PC-3 (cell line): ENCODE measurements around the gene RREB1.

Source experiments
- EZH2 ChIP-seq: fragments of 300-600 bp; sonication (generic); IDR thresholded peaks from one replicate; pipeline ENCODE4 v1.6.1; 2017; ENCODE audit warnings: antibody characterized with exemption, mild to moderate bottlenecking, low read length; ENCODE audit not compliant: unreplicated experiment
- TF ChIP-seq, protein P1 (sequence below): fragments of 300-600 bp; sonication (generic); conservative IDR thresholded peaks from 2 replicates; pipeline ENCODE4 v1.5.1; 2017; ENCODE audit warnings: antibody characterized with exemption, low read depth, mild to moderate bottlenecking, low read length

DNA sequence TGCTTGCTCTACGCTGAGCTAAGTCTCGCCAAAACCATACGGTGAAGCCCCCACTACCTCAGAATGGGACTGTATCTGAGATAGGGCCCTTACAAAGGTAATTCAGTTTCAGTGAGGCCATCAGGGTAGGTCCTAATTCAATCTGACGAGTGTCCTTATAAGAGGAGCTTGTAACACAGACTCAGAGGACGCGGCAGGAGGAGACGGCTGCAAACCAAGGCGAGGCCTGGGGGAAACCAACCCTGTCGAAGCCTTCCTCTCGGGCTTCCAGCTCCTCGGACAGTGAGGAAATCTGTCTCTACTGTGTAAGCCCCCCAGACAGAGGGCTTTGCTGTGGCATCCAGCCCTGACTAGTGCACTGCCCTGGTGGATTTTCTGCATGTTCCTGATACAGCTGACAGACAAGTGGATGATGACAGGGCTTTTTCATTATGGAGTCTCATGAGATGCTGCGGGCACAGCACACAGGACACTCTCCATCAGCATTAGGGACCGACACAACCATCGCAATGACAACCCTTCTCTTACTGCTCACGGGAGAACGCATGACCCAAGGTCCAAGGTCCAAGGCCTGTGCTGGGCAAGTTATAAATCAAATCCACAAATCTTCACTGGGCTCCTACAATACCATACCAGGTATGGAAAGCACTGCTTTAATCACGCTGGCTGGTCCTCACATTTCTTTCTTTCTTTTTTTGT, 157.1 kb downstream of the RREB1 start:
- TF ChIP-seq, protein P1, sequence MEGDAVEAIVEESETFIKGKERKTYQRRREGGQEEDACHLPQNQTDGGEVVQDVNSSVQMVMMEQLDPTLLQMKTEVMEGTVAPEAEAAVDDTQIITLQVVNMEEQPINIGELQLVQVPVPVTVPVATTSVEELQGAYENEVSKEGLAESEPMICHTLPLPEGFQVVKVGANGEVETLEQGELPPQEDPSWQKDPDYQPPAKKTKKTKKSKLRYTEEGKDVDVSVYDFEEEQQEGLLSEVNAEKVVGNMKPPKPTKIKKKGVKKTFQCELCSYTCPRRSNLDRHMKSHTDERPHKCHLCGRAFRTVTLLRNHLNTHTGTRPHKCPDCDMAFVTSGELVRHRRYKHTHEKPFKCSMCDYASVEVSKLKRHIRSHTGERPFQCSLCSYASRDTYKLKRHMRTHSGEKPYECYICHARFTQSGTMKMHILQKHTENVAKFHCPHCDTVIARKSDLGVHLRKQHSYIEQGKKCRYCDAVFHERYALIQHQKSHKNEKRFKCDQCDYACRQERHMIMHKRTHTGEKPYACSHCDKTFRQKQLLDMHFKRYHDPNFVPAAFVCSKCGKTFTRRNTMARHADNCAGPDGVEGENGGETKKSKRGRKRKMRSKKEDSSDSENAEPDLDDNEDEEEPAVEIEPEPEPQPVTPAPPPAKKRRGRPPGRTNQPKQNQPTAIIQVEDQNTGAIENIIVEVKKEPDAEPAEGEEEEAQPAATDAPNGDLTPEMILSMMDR, result no peak
- TF ChIP-seq EZH2, result no peak
